Neural cell (in vitro differentiated cells): Measurements from ENCODE around the gene SDK1. TPM values are rescaled to one million over a fixed set of nuclear protein-coding genes. Genes with fewer than 3 reads are reported as not detected.

Source experiments
- H2AFZ ChIP-seq: fragments of 200-600, 300-800 bp; sonication (generic), shearing (Covaris generic); 2 replicates; pipeline ENCODE4 v1.6.0; 2014; ENCODE audit warnings: low read depth, mild to moderate bottlenecking, antibody characterized with exemption, low read length, moderate library complexity
- H3F3A ChIP-seq: fragments of 200-600 bp; shearing (Covaris generic); 2 replicates; pipeline ENCODE4 v1.6.1; 2016; ENCODE audit warnings: mild to moderate bottlenecking, moderate library complexity, mixed read lengths, antibody characterized with exemption, low read length; ENCODE audit not compliant: insufficient read depth, poor library complexity, severe bottlenecking
- H3K27ac ChIP-seq: fragments of 200-600, 300-800 bp; sonication (generic), shearing (Covaris generic); 2 replicates; pipeline ENCODE4 v1.5.1; 2014; ENCODE audit warnings: mild to moderate bottlenecking, low read length, moderate library complexity
- H3K27me3 ChIP-seq: fragments of 300-800, 200-600 bp; sonication (generic), shearing (Covaris generic); 2 replicates; pipeline ENCODE4 v1.6.0; 2014; ENCODE audit warnings: mild to moderate bottlenecking, low read depth, low read length, moderate library complexity; ENCODE audit not compliant: insufficient read depth
- H3K36me3 ChIP-seq: fragments of 300-800, 200-600 bp; sonication (generic), shearing (Covaris generic); 2 replicates; pipeline ENCODE4 v1.5.1; 2014; ENCODE audit warnings: mild to moderate bottlenecking, antibody characterized with exemption, low read length, moderate library complexity; ENCODE audit not compliant: insufficient read depth
- H3K4me2 ChIP-seq: fragments of 300-800, 200-600 bp; sonication (generic), shearing (Covaris generic); 2 replicates; pipeline ENCODE4 v1.6.0; 2014; ENCODE audit warnings: mild to moderate bottlenecking, low read length
- H3K4me3 ChIP-seq: fragments of 300-800, 200-600 bp; sonication (generic), shearing (Covaris generic); 2 replicates; pipeline ENCODE4 v1.5.1; 2014; ENCODE audit warnings: mild to moderate bottlenecking, low read length, moderate library complexity
- H3K79me2 ChIP-seq: fragments of 200-600 bp; shearing (Covaris generic); replicated peaks from 2 replicates; pipeline ENCODE4 v1.6.0; 2014; ENCODE audit warnings: mild to moderate bottlenecking, low read length, moderate library complexity; ENCODE audit not compliant: insufficient read depth
- H3K9ac ChIP-seq: fragments of 300-800, 200-600 bp; sonication (generic), shearing (Covaris generic); 2 replicates; pipeline ENCODE4 v1.6.1; 2016; ENCODE audit warnings: mild to moderate bottlenecking, low read length, mixed read lengths
- H3K9me2 ChIP-seq: fragments of 200-600 bp; shearing (Covaris generic); 2 replicates; pipeline ENCODE4 v1.6.1; 2016; ENCODE audit warnings: mild to moderate bottlenecking, low read length, mixed read lengths; ENCODE audit not compliant: insufficient read depth
- H3K9me3 ChIP-seq: fragments of 200-600, 300-800 bp; sonication (generic), shearing (Covaris generic); 2 replicates; pipeline ENCODE4 v1.6.1; 2016; ENCODE audit warnings: mild to moderate bottlenecking, mixed run types, low read length, moderate library complexity, mixed read lengths
- H4K20me1 ChIP-seq: fragments of 200-600 bp; shearing (Covaris generic); 2 replicates; pipeline ENCODE4 v1.6.1; 2016; ENCODE audit warnings: mild to moderate bottlenecking, mixed run types; ENCODE audit not compliant: insufficient read depth
- CTCF ChIP-seq: fragments of 450-650 bp; IDR thresholded peaks from 2 replicates; pipeline ENCODE4 v1.5.1; 2014; ENCODE audit warnings: antibody characterized with exemption, mild to moderate bottlenecking, moderate library complexity; ENCODE audit not compliant: poor library complexity, severe bottlenecking
- EP300 ChIP-seq: fragments of 450-650 bp; conservative IDR thresholded peaks from 2 replicates; pipeline ENCODE4 v1.6.1; 2014; ENCODE audit warnings: antibody characterized with exemption, mild to moderate bottlenecking, moderate library complexity; ENCODE audit not compliant: poor library complexity, severe bottlenecking
- EZH2 ChIP-seq: fragments of 200-600, 300-800 bp; shearing (Covaris generic), sonication (generic); IDR thresholded peaks from 2 replicates; pipeline ENCODE4 v1.6.1; 2014; ENCODE audit warnings: antibody characterized with exemption, low read length, borderline replicate concordance, mild to moderate bottlenecking; ENCODE audit not compliant: insufficient read depth, poor library complexity, severe bottlenecking
- MXI1 ChIP-seq: fragments of 450-650 bp; conservative IDR thresholded peaks from 2 replicates; pipeline ENCODE4 v1.6.1; 2014; ENCODE audit warnings: antibody characterized with exemption, mild to moderate bottlenecking; ENCODE audit not compliant: poor library complexity, severe bottlenecking
- POLR2AphosphoS5 ChIP-seq: IDR thresholded peaks from 2 replicates; pipeline ENCODE4 v1.6.1; 2012
- RAD21 ChIP-seq: fragments of 450-650 bp; conservative IDR thresholded peaks from 2 replicates; pipeline ENCODE4 v1.6.1; 2014; ENCODE audit warnings: antibody characterized with exemption, mild to moderate bottlenecking, moderate library complexity
- REST ChIP-seq: IDR thresholded peaks from 2 replicates; pipeline ENCODE4 v1.6.1; 2012; ENCODE audit warnings: borderline replicate concordance
- SMC3 ChIP-seq: fragments of 450-650 bp; conservative IDR thresholded peaks from 2 replicates; pipeline ENCODE4 v1.6.1; 2014; ENCODE audit warnings: antibody characterized with exemption, mild to moderate bottlenecking, moderate library complexity; ENCODE audit not compliant: poor library complexity
- TAF1 ChIP-seq: IDR thresholded peaks from 2 replicates; pipeline ENCODE4 v1.6.1; 2012; ENCODE audit warnings: low read depth
- polyA plus RNA-seq: library from polyadenylated mRNA; depleted of rRNA; stranded (reverse); fragments of >200 nt; gene quantifications from 2 replicates; pipeline ENCODE4 v1.2.3, GENCODE V29; 2014

The SDK1 gene
- polyA plus RNA-seq, 1 donor from 2014 or later = 2.7 TPM

GRCh38 chr7:4135301-4135700, 834.2 kb downstream of the SDK1 start:
- Histone ChIP-seq H3K4me3 (no peak overlapping the region), H4K20me1 (no peaks in the 10 kb centered on the region), H2AFZ (no peak overlapping the region), H3K79me2 (no peaks in the 10 kb centered on the region), H3K9me3 (no peaks in the 10 kb centered on the region), H3K9me2 (no peaks in the 10 kb centered on the region), H3K27me3 (no peaks in the 10 kb centered on the region), H3K4me2 (no peak overlapping the region), H3F3A (peaks cover 3% of the 10 kb centered on the region), H3K9ac (peak overlapping the region; percentile 30), H3K36me3 (no peaks in the 10 kb centered on the region), H3K27ac (peak overlapping the region; percentile 67)
- no peak for TF ChIP-seq EZH2
- no peak for TF ChIP-seq TAF1
- no peak for TF ChIP-seq CTCF
- no peak for TF ChIP-seq MXI1
- TF ChIP-seq SMC3 = no peak
- TF ChIP-seq REST = no peak
- TF ChIP-seq RAD21 = no peak
- TF ChIP-seq POLR2AphosphoS5 = no peak
- no peak for TF ChIP-seq EP300

- H3K4me3 ChIP-seq = peak overlapping the region; percentile 29
- H3K9me2 ChIP-seq = no peaks in the 10 kb centered on the region
- H3K79me2 ChIP-seq = no peaks in the 10 kb centered on the region
- H3K27me3 ChIP-seq = no peaks in the 10 kb centered on the region
- TF ChIP-seq RAD21 (peak; percentile 26), CTCF (no peak), MXI1 (peak; percentile 12), TAF1 (no peak), EZH2 (no peak), EP300 (peak; percentile 60), SMC3 (peak; percentile 22), POLR2AphosphoS5 (peak; percentile 21), REST (peak; percentile 55)
- no peaks in the 10 kb centered on the region for H4K20me1 ChIP-seq
- H3K4me2 ChIP-seq = no peak overlapping the region
- H3F3A ChIP-seq = peaks cover 3% of the 10 kb centered on the region
- H2AFZ ChIP-seq = no peak overlapping the region
- no peaks in the 10 kb centered on the region for H3K36me3 ChIP-seq
- no peaks in the 10 kb centered on the region for H3K9me3 ChIP-seq
- peak overlapping the region; percentile 67 for H3K27ac ChIP-seq
- H3K9ac ChIP-seq = peak overlapping the region; percentile 30
These were observed 835.0 kb downstream of the SDK1 start for GRCh38 chr7:4136036-4136435.
